Activated CD8-positive, alpha-beta memory T cell treated with anti-CD3 and anti-CD28 coated beads for 48 hours (primary cell): ENCODE data around the gene DHRS7C.

Experiments
- DNase-seq, 3 experiments: peaks; one replicate each; pipeline ENCODE4 v3.0.0-alpha.2; 2020; ENCODE audit warnings: low read depth in 2 of 3, low spot score in 2 of 3

Gene DHRS7C

GRCh38 chr17:9790889-9791876 is at the start of gene DHRS7C:
Gene DHRS7C, minus strand, starts transcription at chr17:9791592. Its CDS starts 308 bp downstream, at chr17:9791284.
- DNase-seq = no peak

GRCh38 chr17:9839433-9839832 is 48.0 kb upstream of the DHRS7C start:
- DNase-seq = no peak

DNA sequence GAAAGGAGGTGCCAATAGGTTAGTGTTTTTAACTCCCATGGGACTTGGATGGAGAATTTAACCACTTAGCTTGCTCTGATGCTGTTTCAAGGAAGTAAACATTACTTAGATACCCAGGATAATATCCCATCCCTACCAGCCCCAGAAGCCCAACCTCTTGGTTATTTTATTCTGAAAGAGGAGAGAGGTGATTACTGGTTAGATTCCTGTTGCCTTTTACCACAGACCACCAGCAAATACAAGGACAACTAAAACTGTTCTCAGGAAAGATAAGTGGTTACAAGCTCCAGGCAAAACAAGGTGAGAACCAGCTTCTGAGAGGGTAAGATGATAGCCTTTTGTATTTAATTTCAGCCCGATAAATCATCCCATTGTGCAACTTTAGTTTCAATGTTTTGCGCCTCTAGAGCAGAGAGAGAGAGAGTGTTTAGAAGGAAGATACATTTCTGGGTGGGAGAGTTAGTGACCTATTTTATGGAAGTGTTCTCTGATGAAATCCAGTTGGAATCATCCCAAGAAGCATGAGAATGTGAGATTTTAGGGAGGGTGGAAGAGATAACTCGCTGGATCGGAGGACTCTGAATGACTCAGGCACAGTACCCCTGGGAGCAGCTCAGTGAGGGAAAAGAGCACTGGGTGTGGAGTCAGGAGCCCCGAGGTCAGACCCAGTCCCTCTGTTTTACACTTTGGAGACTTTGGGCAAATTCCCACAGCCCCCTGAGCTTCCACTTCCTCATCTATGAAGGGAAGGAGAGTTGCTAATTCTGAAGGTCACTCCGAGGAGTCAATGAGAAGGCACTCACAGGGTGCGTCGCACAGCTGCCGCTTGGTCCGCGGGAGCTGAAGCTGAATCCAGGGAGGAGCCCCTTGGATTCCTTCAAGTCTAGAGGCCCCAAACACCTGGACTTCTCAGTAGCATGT is 46.4 kb upstream of the DHRS7C start:
- no peak for DNase-seq

GRCh38 chr17:9833922-9834321 is 42.5 kb upstream of the DHRS7C start:
- DNase-seq = no peak

- DNase-seq = no peak
Measured at GRCh38 chr17:9830711-9831110, 39.3 kb upstream of the DHRS7C start.

DNA sequence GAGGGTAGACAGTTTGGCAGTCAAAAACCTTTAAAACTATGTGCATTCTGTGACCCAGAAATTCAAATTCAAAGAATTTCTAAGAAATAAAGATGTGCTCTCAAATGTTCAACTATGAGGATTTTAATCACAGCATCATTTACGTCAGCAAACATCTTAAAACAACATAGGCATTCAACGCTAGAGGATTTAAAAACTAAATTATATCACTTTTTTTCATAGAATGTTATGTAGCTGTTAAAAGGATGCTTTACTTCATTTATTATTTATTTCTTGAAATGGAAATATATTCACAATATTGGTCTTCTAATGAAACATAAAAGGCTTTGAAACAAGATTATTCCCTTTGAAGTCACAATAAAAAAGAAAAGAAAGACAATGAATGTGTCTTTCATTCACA is 38.0 kb upstream of the DHRS7C start:
- DNase-seq = no peak

DNA sequence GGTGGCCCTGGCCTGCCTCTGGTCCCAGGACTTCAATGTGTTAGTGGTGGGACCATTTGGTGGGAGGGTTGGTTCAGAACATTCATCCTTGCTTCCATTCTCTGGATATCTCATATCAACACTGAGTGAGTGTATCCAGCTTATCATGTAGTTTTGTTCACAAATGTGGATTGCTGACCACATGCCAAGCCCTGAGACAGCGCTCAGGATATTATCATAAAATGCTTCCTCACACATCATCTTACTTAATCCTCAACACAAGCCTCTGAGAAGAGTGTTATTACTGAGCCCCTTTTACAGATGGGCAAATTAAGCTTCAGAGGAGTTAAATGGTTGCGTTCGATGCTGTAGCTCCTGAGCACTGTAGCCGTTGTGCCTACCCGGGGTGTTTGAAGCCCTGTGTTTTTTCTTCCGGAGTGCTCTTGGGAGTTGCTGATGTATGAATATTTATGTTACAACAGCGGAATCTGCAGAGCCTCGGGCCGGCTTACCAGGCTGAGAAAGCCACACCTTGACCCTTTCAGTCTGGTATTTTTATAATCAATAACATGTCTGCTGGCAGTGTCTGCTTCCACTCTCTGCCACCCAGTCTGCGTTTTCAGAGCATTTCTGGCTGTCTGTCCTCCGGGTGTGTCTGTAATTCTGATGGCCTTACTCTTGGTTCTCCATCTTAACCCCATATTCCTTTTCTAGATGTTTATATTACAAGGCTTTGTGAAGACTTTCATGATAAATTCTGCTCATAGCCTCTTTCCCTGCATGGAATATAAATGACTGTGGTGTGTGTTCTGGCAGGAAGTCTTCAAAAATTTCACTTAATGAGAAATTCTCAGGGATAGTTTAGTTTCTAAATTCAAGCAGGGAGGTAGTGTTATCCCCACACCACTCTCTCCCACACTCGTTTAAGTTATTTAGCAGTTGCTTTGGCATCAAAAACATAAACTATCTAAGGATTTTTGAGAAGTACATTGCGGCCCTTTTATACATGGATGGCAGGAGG is 37.2 kb upstream of the DHRS7C start:
- DNase-seq = no peak

DNA sequence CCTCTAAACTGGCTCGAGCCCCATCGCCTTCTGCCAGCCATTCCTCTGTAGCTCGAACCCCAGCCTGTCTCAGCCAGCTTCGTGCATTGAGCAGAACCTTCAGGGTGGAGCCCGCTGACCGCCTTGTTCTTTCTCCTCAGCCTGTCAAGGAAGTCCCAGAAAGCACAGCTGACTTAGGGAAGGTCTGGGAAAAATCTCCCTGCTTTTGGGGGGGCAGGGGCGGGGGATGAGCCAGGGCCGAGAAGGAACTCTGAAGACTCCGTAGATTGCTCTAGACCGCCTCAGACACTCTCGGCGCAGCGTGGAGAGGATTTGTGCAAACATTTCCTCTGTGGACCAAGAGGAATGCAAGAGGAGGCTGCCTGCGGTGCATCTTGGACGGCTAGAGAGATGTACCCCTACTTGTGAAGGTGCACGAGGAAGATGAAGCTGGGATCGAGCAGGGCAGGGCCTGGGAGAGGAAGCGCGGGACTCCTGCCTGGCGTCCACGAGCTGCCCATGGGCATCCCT is 34.3 kb upstream of the DHRS7C start, which contains the start of gene GLP2R:
Gene GLP2R, plus strand, starts transcription at position 284 of the 510 bp plus-strand sequence. Its CDS starts 140 bp downstream, at position 424.
- DNase-seq = no peak

GRCh38 chr17:9824797-9825338 is 33.5 kb upstream of the DHRS7C start:
- no peak for DNase-seq

DNA sequence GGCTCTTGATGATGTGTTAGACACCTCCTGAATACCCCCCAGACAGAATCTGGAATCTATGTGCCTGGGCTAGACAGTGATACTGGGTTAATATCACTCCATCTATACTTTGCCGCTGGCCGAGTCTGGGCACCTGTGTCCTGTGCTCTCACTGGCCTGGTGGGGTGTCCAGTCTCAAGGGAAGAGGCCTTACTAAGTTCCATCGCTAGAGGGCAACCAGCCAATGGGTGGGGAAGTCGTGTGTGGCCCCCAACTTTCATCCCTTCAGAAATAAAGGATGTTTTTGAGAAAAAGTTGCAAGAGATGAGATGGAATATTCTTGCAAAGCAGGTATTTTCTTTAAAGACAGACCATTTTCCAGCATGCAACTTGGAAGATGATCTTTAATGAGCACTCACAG is 32.7 kb upstream of the DHRS7C start:
- no peak for DNase-seq

DNA sequence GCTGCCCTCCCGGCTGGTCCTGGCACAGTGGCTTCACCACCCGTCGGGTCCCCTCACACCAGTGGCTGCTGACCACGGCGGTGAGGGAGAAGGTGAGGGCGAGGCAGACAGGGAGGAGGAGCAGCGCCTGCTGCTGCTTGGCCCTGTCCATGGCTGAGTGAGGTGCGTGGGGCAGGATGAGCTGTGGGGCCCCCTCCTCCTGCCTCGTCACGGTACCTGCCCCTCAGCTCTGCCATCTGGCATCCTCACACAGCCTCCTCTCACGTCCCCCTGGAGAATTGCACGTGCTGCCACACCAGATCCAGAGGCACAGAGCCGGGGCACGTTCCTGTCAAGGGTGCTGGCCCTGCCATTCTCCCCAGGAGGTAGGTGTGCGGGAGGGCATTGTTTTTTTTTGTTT is 30.5 kb upstream of the DHRS7C start, which contains the start of gene GSG1L2:
Gene GSG1L2, minus strand, starts transcription at position 159 of the 400 bp plus-strand sequence. Its CDS starts 8 bp downstream, at position 151.
- no peak for DNase-seq

DNA sequence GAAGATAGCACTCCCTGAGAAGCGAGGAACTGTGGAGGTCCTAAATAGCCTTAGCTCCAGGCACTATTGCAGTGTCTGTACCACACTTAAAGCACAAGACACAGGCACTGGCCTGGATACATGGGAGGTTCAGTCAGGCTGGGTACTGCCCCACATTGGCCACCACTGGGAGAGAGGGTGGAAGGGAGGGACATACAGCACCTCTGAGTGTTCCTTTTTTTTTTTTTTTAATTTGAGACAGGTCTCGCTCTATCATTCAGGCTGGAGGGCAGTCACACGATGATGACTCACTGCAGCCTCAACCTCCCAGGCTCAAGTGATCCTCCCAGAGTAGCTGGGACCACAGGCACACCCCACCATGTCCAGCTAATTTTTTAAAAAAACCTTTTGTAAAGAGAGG is 29.1 kb upstream of the DHRS7C start:
- DNase-seq = no peak

GRCh38 chr17:9818760-9819159 is 27.4 kb upstream of the DHRS7C start:
- DNase-seq = no peak

- no peak for DNase-seq
Measured at GRCh38 chr17:9817086-9817485, 25.7 kb upstream of the DHRS7C start.

GRCh38 chr17:9816472-9816871 is 25.1 kb upstream of the DHRS7C start:
- DNase-seq = no peak

DNA sequence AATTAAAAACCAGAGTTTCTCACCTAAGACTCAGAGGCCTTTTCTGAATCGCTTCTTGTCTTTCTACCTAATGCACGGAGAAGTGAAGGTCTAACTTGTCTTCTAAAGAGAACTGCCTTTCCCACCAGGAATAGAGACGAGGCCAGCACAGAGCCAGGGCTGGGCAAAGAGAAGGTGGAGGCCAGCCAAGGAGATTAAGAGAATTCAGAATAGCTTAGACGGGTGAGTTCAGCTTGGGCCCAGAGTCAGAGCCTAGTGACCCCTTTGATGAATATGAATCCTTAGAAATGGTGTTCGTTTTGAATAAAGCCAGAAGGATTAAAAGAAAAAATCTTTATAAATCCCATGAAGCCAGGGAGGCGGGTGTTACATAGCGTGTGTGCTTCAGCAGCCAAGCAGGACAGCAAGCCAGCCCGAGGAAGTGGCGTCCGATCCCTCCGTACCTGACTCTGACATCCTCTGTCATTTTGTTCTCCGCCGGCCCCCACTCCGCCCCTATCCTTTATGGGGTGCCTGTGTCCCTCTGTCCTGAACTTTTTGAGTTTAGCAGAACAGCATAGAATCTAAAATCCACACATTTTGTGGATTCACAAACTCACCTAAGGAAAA is 23.0 kb upstream of the DHRS7C start:
- no peak for DNase-seq

DNA sequence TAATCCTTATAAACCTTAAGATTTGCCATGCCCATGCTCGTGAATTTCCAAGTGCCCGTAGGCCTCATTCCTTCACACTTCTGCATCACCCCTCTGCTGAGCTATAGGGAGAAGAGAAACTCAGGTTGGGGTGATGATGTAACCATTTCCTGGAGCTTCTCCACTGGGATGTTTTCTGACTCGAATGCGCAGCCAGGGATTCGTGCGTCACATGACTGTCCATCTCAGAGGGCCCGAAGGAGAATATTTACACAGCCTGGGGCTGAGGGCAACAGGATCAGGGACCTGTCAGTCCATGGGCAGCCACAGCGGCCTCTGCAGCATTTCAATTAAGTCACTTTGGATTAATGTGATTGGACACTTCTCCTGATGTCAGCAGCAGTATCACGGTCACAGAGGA is 21.8 kb upstream of the DHRS7C start:
- no peak for DNase-seq

DNA sequence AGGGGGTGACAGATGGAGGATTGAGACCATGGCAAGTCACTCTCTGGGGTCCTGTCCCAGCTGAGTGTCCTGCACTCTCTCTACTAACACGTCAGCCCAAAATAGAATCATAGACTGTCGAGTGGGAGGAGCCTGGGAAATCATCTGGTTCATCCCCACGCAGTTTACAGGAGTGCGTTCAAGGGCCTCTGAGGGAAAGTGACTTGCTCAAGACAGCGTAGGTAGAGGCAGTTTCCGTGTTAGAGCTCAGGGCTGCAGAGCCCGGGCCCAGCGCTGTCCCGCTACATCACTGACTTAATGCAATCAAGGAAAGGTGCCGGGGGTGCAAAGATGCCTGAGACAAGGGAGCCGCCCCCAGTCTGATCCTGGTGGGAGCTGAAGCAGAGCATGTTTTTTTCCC is 20.1 kb upstream of the DHRS7C start:
- no peak for DNase-seq

DNA sequence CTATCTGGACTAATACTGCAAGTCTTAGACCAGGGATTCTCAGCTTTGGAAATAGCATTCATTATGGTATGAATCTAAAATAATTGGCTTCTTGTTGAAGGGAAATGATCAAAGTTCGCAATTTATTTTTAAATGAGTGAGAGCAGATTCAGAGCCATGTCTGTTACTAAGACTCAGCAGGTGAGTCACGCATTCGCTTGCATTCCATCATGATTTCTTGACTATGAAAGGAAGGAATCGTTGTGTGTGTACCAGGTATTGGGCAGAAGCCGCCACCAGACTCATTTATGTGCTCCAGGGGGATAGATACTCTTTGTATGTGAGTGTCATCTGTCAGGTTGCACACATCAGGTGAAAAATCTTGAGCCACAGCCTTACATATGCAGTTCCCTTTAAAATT is 19.7 kb upstream of the DHRS7C start:
- no peak for DNase-seq
